Caco-2 (cell line): ENCODE data around the gene RAP1A. TPM values are rescaled to one million over a fixed set of nuclear protein-coding genes. Genes with fewer than 3 reads are reported as not detected.

Experiments
- BruUV-seq: library from RNA; stranded (reverse); fragments of 400-500 nt; replicated peaks from 2 replicates; lab custom pipeline; 2021; lab: Mats Ljungman, UMichigan
- CTCF ChIA-PET: fragments of 300-600 bp; sonication (Branson Sonifier 250); formaldehyde crosslinking; loops from one replicate; lab custom pipeline; 2022; ENCODE audit warnings: antibody characterized with exemption; lab: Charles Lee
- POLR2A ChIA-PET: fragments of 300-600 bp; sonication (Branson Sonifier 250); formaldehyde crosslinking; loops from one replicate; lab custom pipeline; 2022; ENCODE audit warnings: antibody characterized with exemption; lab: Charles Lee
- DNase-seq, 2 experiments: peaks; one replicate each; pipeline versions ENCODE4 v3.0.0 to v3.0.0-alpha.2; 2020 to 2022
- H3K27me3 ChIP-seq: replicated peaks from 2 replicates; pipeline ENCODE4 v1.6.0; 2011; ENCODE audit warnings: low read length; ENCODE audit not compliant: control insufficient read depth, insufficient read depth
- H3K36me3 ChIP-seq: 2 replicates; pipeline ENCODE4 v1.5.1; 2011; ENCODE audit warnings: low read length; ENCODE audit not compliant: control insufficient read depth, insufficient read depth
- H3K4me1 ChIP-seq: fragments of 250-450 bp; sonication (Bioruptor Pico); 2 replicates; pipeline ENCODE4 v1.5.1; 2020; ENCODE audit warnings: mild to moderate bottlenecking
- H3K4me3 ChIP-seq: 2 replicates; pipeline ENCODE4 v1.5.1; 2011; ENCODE audit warnings: low read depth, mild to moderate bottlenecking, control low read depth, low read length
- H3K9me3 ChIP-seq: fragments of 250-450 bp; sonication (Bioruptor Pico); 2 replicates; pipeline ENCODE4 v1.5.1; 2020; ENCODE audit warnings: mild to moderate bottlenecking, moderate library complexity
- H3K27ac Mint-ChIP-seq: one replicate; pipeline ENCODE4 v1.8.0; 2022; ENCODE audit warnings: mixed read lengths; ENCODE audit not compliant: unreplicated experiment
- H3K27me3 Mint-ChIP-seq: one replicate; pipeline ENCODE4 v1.8.0; 2022; ENCODE audit warnings: mixed read lengths; ENCODE audit not compliant: insufficient read depth, unreplicated experiment
- H3K36me3 Mint-ChIP-seq: one replicate; pipeline ENCODE4 v1.8.0; 2022; ENCODE audit warnings: mild to moderate bottlenecking, mixed read lengths; ENCODE audit not compliant: insufficient read depth, unreplicated experiment
- H3K4me1 Mint-ChIP-seq: one replicate; pipeline ENCODE4 v1.8.0; 2022; ENCODE audit warnings: low read depth, mixed read lengths; ENCODE audit not compliant: unreplicated experiment
- H3K4me3 Mint-ChIP-seq: one replicate; pipeline ENCODE4 v1.8.0; 2022; ENCODE audit warnings: mild to moderate bottlenecking, moderate library complexity, mixed read lengths; ENCODE audit not compliant: unreplicated experiment
- H3K9me3 Mint-ChIP-seq: one replicate; pipeline ENCODE4 v1.8.0; 2022; ENCODE audit warnings: mixed read lengths; ENCODE audit not compliant: unreplicated experiment
- intact Hi-C: fragments of 100-400 bp; cut with micrococcal nuclease; formaldehyde crosslinking; loops from one replicate; pipeline ENCODE4 v1.10.0; 2022; ENCODE audit not compliant: unreplicated experiment
- total RNA-seq: library from RNA; stranded (reverse); gene quantifications from 2 replicates; pipeline ENCODE4 v1.2.3, GENCODE V29; 2022
- TF ChIP-seq, protein P1 (sequence below), 2 experiments: fragments of 200-600 bp in 1 of 2; IDR thresholded peaks; 1 replicate in 1 of 2; 2 replicates in 1 of 2; pipeline versions ENCODE4 v1.5.1 to v1.8.0; 2011 to 2022; ENCODE audit warnings: antibody characterized with exemption in 1 of 2, control low read depth in 1 of 2, inconsistent platforms in 1 of 2, low read depth in 1 of 2, low read length in 1 of 2, mild to moderate bottlenecking in 1 of 2, moderate library complexity in 1 of 2; ENCODE audit not compliant: insufficient read depth in 1 of 2, severe bottlenecking in 1 of 2, unreplicated experiment in 1 of 2

Gene RAP1A
- total RNA-seq, 1 experiment from 2014 or later, result 64.1 TPM

DNA sequence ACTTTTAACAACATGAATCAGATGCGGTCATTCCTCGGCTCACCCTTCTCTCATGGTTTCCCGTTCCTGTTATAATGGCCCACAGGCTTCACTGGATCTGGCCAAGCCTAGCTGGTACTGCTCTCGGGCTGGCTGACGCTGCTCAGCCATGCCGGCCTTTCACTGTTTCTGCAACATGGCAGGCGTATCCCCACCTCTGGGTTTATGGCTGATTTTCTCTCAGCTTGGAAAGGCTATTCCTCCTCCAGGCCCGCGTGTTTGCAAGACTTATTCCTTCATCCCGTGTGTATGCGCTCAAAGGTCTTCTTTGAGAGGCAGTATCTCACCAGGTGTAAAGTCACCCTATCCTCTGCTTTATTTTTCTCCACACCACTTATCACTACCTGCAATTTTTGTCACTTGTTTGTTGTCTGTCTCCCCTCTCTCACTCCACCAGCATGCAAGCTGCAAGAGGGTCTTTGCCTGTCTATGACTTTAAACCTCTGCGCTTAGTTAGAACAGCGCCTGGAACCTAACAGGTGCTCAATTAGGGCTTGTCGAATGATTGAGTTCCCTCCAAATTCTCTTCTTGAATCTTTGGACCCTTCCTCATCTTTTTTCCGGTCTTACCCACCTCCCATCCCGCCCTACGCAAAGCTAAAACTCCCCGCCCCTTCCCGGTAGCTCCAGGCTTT lies 491 bp upstream of the RAP1A start:
- peak overlapping the region; percentile 36 for H3K4me3 ChIP-seq
- peaks cover 15% of the 10 kb centered on the region for H3K4me1 ChIP-seq
- POLR2A ChIA-PET, result interaction anchor here (0.6 to 1.0 kb wide), 4 partner anchors 52 to 370 kb away, joined by 3 to 7 read pairs (median 4); no protein-coding TSS in a partner anchor
- CTCF ChIA-PET, result interaction anchor here (0.6 to 1.7 kb wide), 5 partner anchors 18 to 241 kb away, joined by 3 to 8 read pairs (median 4); no protein-coding TSS in a partner anchor
- Mint-ChIP-seq H3K4me3 (peak overlapping the region; percentile 97), H3K4me1 (peaks cover 28% of the 10 kb centered on the region), H3K36me3 (peaks cover 5% of the 10 kb centered on the region), H3K27ac (peak overlapping the region; percentile 23), H3K9me3 (no peaks in the 10 kb centered on the region), H3K27me3 (no peaks in the 10 kb centered on the region)
- no peaks in the 10 kb centered on the region for H3K27me3 ChIP-seq
- no peaks in the 10 kb centered on the region for H3K9me3 ChIP-seq
- intact Hi-C loops, result no loop called here
- TF ChIP-seq, protein P1, sequence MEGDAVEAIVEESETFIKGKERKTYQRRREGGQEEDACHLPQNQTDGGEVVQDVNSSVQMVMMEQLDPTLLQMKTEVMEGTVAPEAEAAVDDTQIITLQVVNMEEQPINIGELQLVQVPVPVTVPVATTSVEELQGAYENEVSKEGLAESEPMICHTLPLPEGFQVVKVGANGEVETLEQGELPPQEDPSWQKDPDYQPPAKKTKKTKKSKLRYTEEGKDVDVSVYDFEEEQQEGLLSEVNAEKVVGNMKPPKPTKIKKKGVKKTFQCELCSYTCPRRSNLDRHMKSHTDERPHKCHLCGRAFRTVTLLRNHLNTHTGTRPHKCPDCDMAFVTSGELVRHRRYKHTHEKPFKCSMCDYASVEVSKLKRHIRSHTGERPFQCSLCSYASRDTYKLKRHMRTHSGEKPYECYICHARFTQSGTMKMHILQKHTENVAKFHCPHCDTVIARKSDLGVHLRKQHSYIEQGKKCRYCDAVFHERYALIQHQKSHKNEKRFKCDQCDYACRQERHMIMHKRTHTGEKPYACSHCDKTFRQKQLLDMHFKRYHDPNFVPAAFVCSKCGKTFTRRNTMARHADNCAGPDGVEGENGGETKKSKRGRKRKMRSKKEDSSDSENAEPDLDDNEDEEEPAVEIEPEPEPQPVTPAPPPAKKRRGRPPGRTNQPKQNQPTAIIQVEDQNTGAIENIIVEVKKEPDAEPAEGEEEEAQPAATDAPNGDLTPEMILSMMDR (IDR thresholded peaks at IDR 0.05; ENCODE audit: insufficient read depth in 1 of 2, low read depth in 1 of 2, low read length in 1 of 2, severe bottlenecking in 1 of 2, unreplicated experiment in 1 of 2), result no peak
- no peak for DNase-seq
- TSS peak; percentile 38 for BruUV-seq
- H3K36me3 ChIP-seq, result no peaks in the 10 kb centered on the region

DNA sequence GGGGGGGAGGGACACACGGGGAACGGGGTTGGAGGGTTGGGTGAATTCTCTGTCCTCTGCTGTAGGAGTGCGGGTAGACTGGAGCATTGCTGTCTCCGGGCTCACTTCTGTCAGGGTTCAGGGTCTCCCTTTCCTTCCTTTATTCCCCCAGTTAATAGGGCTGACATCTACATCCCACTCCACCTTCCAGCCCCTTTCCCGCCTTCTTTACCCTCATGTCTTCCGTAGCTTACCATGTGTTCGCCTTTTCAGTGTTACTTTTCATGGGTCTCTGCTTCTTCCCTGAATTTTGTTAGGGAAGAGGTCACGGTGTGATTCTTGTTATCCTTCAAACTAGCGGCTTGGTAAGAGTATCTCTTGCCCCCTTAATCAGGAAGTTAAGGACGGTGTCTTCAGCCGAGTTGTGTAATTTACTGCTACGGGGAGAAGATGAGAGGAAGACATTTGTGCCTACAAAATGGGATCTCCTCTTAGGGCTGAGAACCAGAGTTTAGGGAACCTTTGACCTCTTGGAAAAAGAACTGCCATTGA lies 917 bp downstream of the RAP1A start:
- intact Hi-C loops, result loop anchor here (1.0 kb wide), 1 partner anchor 112 kb away; no protein-coding TSS in a partner anchor
- H3K4me1 ChIP-seq, result peaks cover 15% of the 10 kb centered on the region
- H3K4me3 ChIP-seq, result peak overlapping the region; percentile 73
- BruUV-seq, result no TSS peak
- ChIA-PET POLR2A (interaction anchor here (0.6 kb wide), 4 partner anchors 18 to 417 kb away, joined by 3 to 6 read pairs (median 3); partner anchors contain the start of genes ATP5PB and WDR77), CTCF (interaction anchor here (0.6 to 1.7 kb wide), 4 partner anchors 112 to 197 kb away, joined by 3 to 10 read pairs (median 7); no protein-coding TSS in a partner anchor)
- H3K27me3 ChIP-seq, result no peaks in the 10 kb centered on the region
- Mint-ChIP-seq H3K4me1 (peaks cover 25% of the 10 kb centered on the region), H3K27ac (peak overlapping the region; percentile 70), H3K9me3 (no peaks in the 10 kb centered on the region), H3K36me3 (peaks cover 7% of the 10 kb centered on the region), H3K27me3 (no peaks in the 10 kb centered on the region), H3K4me3 (peak overlapping the region; percentile 97)
- no peaks in the 10 kb centered on the region for H3K9me3 ChIP-seq
- TF ChIP-seq, protein P1 (IDR thresholded peaks at IDR 0.05; ENCODE audit: insufficient read depth in 1 of 2, low read depth in 1 of 2, low read length in 1 of 2, severe bottlenecking in 1 of 2, unreplicated experiment in 1 of 2), result no peak
- no peaks in the 10 kb centered on the region for H3K36me3 ChIP-seq
- DNase-seq, result no peak

DNA sequence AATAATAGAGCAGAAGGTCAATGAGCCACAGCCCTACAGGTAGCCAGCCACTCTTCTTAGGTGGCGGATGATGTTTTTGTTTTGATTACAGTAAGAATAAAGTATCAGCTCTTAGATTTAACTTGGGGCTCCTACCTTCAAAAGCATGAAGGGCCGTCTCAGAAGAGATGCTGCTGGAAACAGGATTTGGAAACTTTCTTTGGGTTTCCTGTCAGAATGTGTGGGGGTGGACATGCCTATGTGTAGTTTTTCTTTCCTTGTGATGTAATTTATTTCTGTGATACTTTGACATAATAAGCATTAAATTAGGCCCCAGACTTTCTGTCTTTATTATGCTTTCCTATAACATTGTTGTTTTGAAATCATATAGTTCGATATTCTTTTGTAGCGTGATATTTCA lies 1.5 kb downstream of the RAP1A start:
- H3K4me3 Mint-ChIP-seq, result peak overlapping the region; percentile 97
- peak overlapping the region; percentile 73 for H3K4me3 ChIP-seq
- H3K27me3 ChIP-seq, result no peaks in the 10 kb centered on the region
- TSS peak; percentile 34 for BruUV-seq
- H3K9me3 Mint-ChIP-seq, result no peaks in the 10 kb centered on the region
- ChIA-PET CTCF (interaction anchor here (1.7 kb wide), 1 partner anchor 113 kb away, joined by 8 read pairs; no protein-coding TSS in a partner anchor), POLR2A (interaction anchor here (0.6 kb wide), 1 partner anchor 417 kb away, joined by 3 read pairs; no protein-coding TSS in a partner anchor)
- peaks cover 30% of the 10 kb centered on the region for H3K4me1 Mint-ChIP-seq
- peaks cover 11% of the 10 kb centered on the region for H3K36me3 Mint-ChIP-seq
- H3K27ac Mint-ChIP-seq, result peak overlapping the region; percentile 70
- TF ChIP-seq, protein P1 (IDR thresholded peaks at IDR 0.05; ENCODE audit: insufficient read depth in 1 of 2, low read depth in 1 of 2, low read length in 1 of 2, severe bottlenecking in 1 of 2, unreplicated experiment in 1 of 2), result no peak
- peaks cover 16% of the 10 kb centered on the region for H3K4me1 ChIP-seq
- no peaks in the 10 kb centered on the region for H3K27me3 Mint-ChIP-seq
- intact Hi-C loops, result no loop called here
- no peak for DNase-seq
- H3K36me3 ChIP-seq, result no peaks in the 10 kb centered on the region
- H3K9me3 ChIP-seq, result no peaks in the 10 kb centered on the region
